IPS DF 4.7 (cell line): ENCODE results near the gene CAPZA3.
"Not testable (repeated sequence)": the region's sequence is repeated elsewhere in the genome, so short reads cannot be mapped to it uniquely, and the experiment has no call there.

Source experiments
- DNase-seq: peaks from one replicate; pipeline ENCODE4 v3.0.0-alpha.2; 2013; ENCODE audit warnings: low spot score; ENCODE audit errors: extremely low read depth

CAPZA3 gene

GRCh38 chr12:18753481-18754123, 15.7 kb downstream of the CAPZA3 start:
- no peak for DNase-seq

DNA sequence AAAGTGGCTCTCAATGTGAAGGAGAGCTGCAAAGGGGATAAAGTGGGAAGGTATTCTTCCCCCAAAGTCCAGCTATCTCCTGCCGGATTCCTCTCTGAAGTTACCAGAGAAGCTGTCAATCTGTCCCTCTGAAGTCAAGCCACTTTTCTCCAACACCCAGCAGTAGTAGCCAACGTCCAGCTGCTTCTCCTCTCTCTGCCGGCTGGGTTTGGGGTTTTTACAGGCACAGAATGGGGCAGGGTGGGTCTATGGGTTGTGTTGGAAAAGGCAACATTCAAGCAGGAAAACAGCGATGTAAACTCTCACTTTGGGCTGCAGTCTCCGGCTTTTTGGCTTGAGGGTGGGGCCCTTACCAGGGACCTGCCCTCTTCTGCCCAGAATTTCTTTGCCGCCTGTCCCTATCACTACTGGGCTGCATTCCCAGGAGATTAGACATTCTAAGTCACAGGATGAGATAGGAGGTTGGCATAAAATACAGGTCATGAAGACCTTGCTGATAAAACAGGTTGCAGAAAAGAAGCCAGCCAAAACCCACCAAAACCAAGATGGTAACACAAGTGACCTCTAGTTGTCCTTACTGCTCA, 16.3 kb downstream of the CAPZA3 start:
- DNase-seq = no peak

GRCh38 chr12:18755341-18755740, 17.4 kb downstream of the CAPZA3 start:
- no peak for DNase-seq

- not testable (repeated sequence) for DNase-seq
These were observed 28.6 kb downstream of the CAPZA3 start for GRCh38 chr12:18766479-18766878.

GRCh38 chr12:18782827-18783226, 44.9 kb downstream of the CAPZA3 start:
- no peak for DNase-seq

GRCh38 chr12:18785465-18785864, 47.5 kb downstream of the CAPZA3 start:
- DNase-seq = not testable (repeated sequence)
